K562 (cell line): ENCODE measurements around the gene CACTIN. TPM values are rescaled to one million over a fixed set of nuclear protein-coding genes. Genes with fewer than 3 reads are reported as not detected.

Experiments
- CC2D1A ChIP-seq: fragments of 450-650 bp; IDR thresholded peaks from 2 replicates; pipeline ENCODE4 v1.6.1; 2017; ENCODE audit warnings: mild to moderate bottlenecking
- CGGBP1 ChIP-seq: fragments of 250-450 bp; sonication (Bioruptor Pico); IDR thresholded peaks from 2 replicates; pipeline ENCODE4 v1.9.0; 2021; ENCODE audit warnings: mild to moderate bottlenecking
- EP400 ChIP-seq: fragments of 450-650 bp; IDR thresholded peaks from 2 replicates; pipeline ENCODE4 v1.6.1; 2017; ENCODE audit warnings: antibody characterized with exemption, mild to moderate bottlenecking, moderate library complexity
- FIP1L1 ChIP-seq: fragments of 200-400 bp; formaldehyde crosslinking; IDR thresholded peaks from 2 replicates; pipeline ENCODE4 v1.6.1; 2018; ENCODE audit warnings: mild to moderate bottlenecking, low read depth, low read length; ENCODE audit not compliant: poor library complexity, severe bottlenecking
- FOXK2 ChIP-seq, 2 experiments: fragments of 450-650 bp; IDR thresholded peaks in 1 of 2; conservative IDR thresholded peaks in 1 of 2; 2 replicates each; pipeline ENCODE4 v1.6.1; 2016; ENCODE audit warnings: low read depth in 2 of 2, mild to moderate bottlenecking in 1 of 2
- GTF2F1 ChIP-seq: IDR thresholded peaks from 2 replicates; pipeline ENCODE4 v1.6.1; 2011; ENCODE audit warnings: low read depth, low read length, improper control_type of control experiment
- MYBL2 ChIP-seq, 2 experiments: fragments of 450-650 bp in 1 of 2; sonication (generic) in 1 of 2; formaldehyde crosslinking in 1 of 2; IDR thresholded peaks; 2 replicates each; pipeline versions ENCODE4 v1.6.1 to v1.8.1; 2017 to 2022; ENCODE audit warnings: borderline replicate concordance in 1 of 2, inconsistent platforms in 1 of 2, low read depth in 1 of 2, mild to moderate bottlenecking in 1 of 2, missing genetic modification reagents in 1 of 2, moderate library complexity in 1 of 2
- NEUROD1 ChIP-seq: fragments of 150-350 bp; IDR thresholded peaks from 2 replicates; pipeline ENCODE4 v1.6.1; 2014; ENCODE audit warnings: borderline replicate concordance, low read length, low read depth; ENCODE audit not compliant: partially characterized antibody
- POLR2B ChIP-seq: fragments of 450-650 bp; IDR thresholded peaks from 2 replicates; pipeline ENCODE4 v1.6.1; 2018; ENCODE audit warnings: low read depth; ENCODE audit not compliant: partially characterized antibody
- RBM25 ChIP-seq: fragments of 200-400 bp; formaldehyde crosslinking; IDR thresholded peaks from 2 replicates; pipeline ENCODE4 v1.6.1; 2018; ENCODE audit warnings: low read length, low read depth, moderate library complexity; ENCODE audit not compliant: severe bottlenecking
- RNF2 ChIP-seq: sonication (generic); IDR thresholded peaks from 2 replicates; pipeline ENCODE4 v1.6.1; 2016
- SIN3A ChIP-seq, 2 experiments: fragments of 150-350 bp in 1 of 2; IDR thresholded peaks; 2 replicates each; pipeline ENCODE4 v1.6.1; 2011 to 2016; ENCODE audit warnings: borderline replicate concordance in 2 of 2, low read depth in 2 of 2, low read length in 2 of 2, mild to moderate bottlenecking in 2 of 2, moderate library complexity in 2 of 2; ENCODE audit not compliant: control insufficient read depth in 1 of 2
- SIX5 ChIP-seq, 2 experiments: IDR thresholded peaks; 2 replicates each; pipeline ENCODE4 v1.6.1; 2011; ENCODE audit warnings: low read length in 2 of 2, borderline replicate concordance in 1 of 2, low read depth in 1 of 2, mild to moderate bottlenecking in 1 of 2, moderate library complexity in 1 of 2; ENCODE audit not compliant: insufficient read depth in 1 of 2
- SPI1 ChIP-seq: IDR thresholded peaks from 2 replicates; pipeline ENCODE4 v1.6.1; 2011; ENCODE audit warnings: low read depth, low read length, control low read depth, borderline replicate concordance
- TCF15 ChIP-seq: fragments of 250-450 bp; sonication (Bioruptor Pico); IDR thresholded peaks from 2 replicates; pipeline ENCODE4 v1.8.0; 2022; ENCODE audit warnings: moderate library complexity, mild to moderate bottlenecking, inconsistent platforms
- ZBED1 ChIP-seq: IDR thresholded peaks from 2 replicates; pipeline ENCODE4 v1.6.1; 2014
- ZBTB1 ChIP-seq: sonication (generic); formaldehyde crosslinking; IDR thresholded peaks from 2 replicates; pipeline ENCODE4 v1.8.1; 2023; ENCODE audit warnings: missing genetic modification reagents, low read depth, mild to moderate bottlenecking, borderline replicate concordance
- ZC3H4 ChIP-seq: sonication (generic); formaldehyde crosslinking; IDR thresholded peaks from 2 replicates; pipeline ENCODE4 v1.9.0; 2021; ENCODE audit warnings: missing genetic modification reagents, borderline replicate concordance
- ZNF282 ChIP-seq: sonication (generic); formaldehyde crosslinking; IDR thresholded peaks from 2 replicates; pipeline ENCODE4 v1.8.1; 2023; ENCODE audit warnings: missing genetic modification reagents
- ZNF384 ChIP-seq: IDR thresholded peaks from 2 replicates; pipeline ENCODE4 v1.6.1; 2012; ENCODE audit warnings: low read depth, low read length, improper control_type of control experiment
- ZNF436 ChIP-seq: fragments of 250-450, 450-650 bp; sonication (Bioruptor Pico); formaldehyde crosslinking; IDR thresholded peaks from 2 replicates; pipeline ENCODE4 v1.7.0; 2020; ENCODE audit warnings: mild to moderate bottlenecking
- ZNF444 ChIP-seq: fragments of 250-450 bp; sonication (Bioruptor Pico); IDR thresholded peaks from 2 replicates; pipeline ENCODE4 v1.4.0; 2020; ENCODE audit warnings: mild to moderate bottlenecking, moderate library complexity
- ZNF764 ChIP-seq: fragments of 250-450 bp; sonication (Bioruptor Pico); IDR thresholded peaks from 2 replicates; pipeline ENCODE4 v1.4.0; 2020; ENCODE audit warnings: low read depth, mild to moderate bottlenecking, moderate library complexity
- ZNF778 ChIP-seq: fragments of 450-650 bp; formaldehyde crosslinking; IDR thresholded peaks from 2 replicates; pipeline ENCODE4 v1.4.0; 2020; ENCODE audit warnings: mild to moderate bottlenecking, moderate library complexity
- ZNF830 ChIP-seq: fragments of 250-450 bp; sonication (Bioruptor Pico); IDR thresholded peaks from 2 replicates; pipeline ENCODE4 v1.5.0; 2021; ENCODE audit warnings: mild to moderate bottlenecking
- polyA plus RNA-seq, 8 experiments: library from polyadenylated mRNA; depleted of rRNA in 4 of 8; stranded (reverse) in 5 of 8; unstranded in 3 of 8; fragments of >200 nt; fragmentation: Nextera tagmentation in 2 of 8; fragmentation: Illumina TruSeq in 1 of 8; extraction: Ambion mirVana in 2 of 8; extraction: Trizol in 1 of 8; gene quantifications; 2 replicates each; pipeline versions ENCODE4 v1.2.1 to v1.2.3, GENCODE V29; 2011 to 2014; ENCODE audit warnings: inconsistent platforms in 1 of 8, missing spikeins in 1 of 8
- total RNA-seq, 7 experiments: library from RNA; depleted of rRNA in 6 of 7; stranded (reverse); fragments of >200 nt in 6 of 7; fragmentation: Illumina TruSeq in 2 of 7; extraction: Trizol in 2 of 7; gene quantifications; 2 replicates each; pipeline versions ENCODE4 v1.2.1 to v1.2.3, GENCODE V29; 2011 to 2021; ENCODE audit warnings: low replicate concordance in 1 of 7
- TF ChIP-seq, protein P1 (sequence below): fragments of 450-650 bp; IDR thresholded peaks from 2 replicates; pipeline ENCODE4 v1.6.1; 2016; ENCODE audit warnings: borderline replicate concordance

CACTIN gene
- total and polyA plus RNA-seq, 9 of the 15 experiments (the other 6 are each of a cell fraction or from before 2014, with no cell fraction given) = 0.15 to 49.2 (median 15.0) TPM

DNA sequence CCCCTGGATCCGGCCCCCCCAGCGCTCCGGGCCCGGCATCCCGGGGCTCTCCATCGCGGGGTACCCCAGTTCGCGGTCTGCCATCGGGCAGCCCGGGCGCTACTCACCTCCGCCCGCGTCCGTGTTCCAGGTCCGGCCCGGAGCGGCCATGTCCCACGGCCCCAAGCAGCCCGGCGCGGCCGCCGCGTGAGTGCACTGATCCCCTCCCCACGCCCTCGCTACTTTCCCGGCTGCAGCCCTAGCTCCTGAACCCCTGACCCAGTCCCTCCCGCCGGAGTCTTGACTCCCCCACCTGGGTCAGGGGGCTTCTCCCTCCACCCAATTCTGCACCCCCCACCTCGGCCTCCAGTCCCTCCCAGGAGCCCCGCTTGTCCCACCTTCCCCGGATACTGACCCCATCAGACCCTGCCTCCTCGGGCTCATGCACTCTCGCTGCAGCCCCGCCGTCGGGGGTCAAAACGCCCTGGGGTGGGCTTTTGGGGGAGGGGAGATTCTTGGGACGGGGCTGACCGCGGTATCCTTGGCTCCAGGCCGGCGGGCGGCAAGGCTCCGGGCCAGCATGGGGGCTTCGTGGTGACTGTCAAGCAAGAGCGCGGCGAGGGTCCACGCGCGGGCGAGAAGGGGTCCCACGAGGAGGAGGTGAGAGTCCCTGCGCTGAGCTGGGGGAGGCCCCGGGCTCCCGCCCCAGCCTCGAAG lies 53.3 kb downstream of the CACTIN start (continued):
- no peak for TF ChIP-seq NEUROD1
- no peak for TF ChIP-seq ZNF282 (CRISPR knock-in tag)
- TF ChIP-seq ZNF778 (CRISPR knock-in tag) = no peak
- TF ChIP-seq SPI1 = no peak
- peak; percentile 60; the same call in 1 of the 2 replicates for TF ChIP-seq EP400
- TF ChIP-seq GTF2F1 = no peak
- no peak for TF ChIP-seq TCF15 (CRISPR knock-in tag)
- no peak for TF ChIP-seq ZBTB1
- TF ChIP-seq ZNF384 = no peak
- peak; percentile 59 to 64; a peak in 2 of 4 replicates for TF ChIP-seq SIN3A (IDR thresholded peaks at IDR 0.05; ENCODE audit: borderline replicate concordance in 2 of 2, control insufficient read depth in 1 of 2, low read depth in 2 of 2, low read length in 2 of 2)
- TF ChIP-seq ZNF764 (CRISPR knock-in tag) = no peak
- TF ChIP-seq RNF2 = no peak
- peak; percentile 47 for TF ChIP-seq FIP1L1
- no peak for TF ChIP-seq CGGBP1
- no peak for TF ChIP-seq ZBED1
- peak; percentile 31 for TF ChIP-seq POLR2B
- TF ChIP-seq FOXK2 (conservative IDR thresholded peaks at IDR 0.05 in 1 of 2, IDR thresholded peaks at IDR 0.05 in 1 of 2; ENCODE audit: low read depth in 2 of 2) = no peak
- no peak for TF ChIP-seq ZNF830 (CRISPR knock-in tag)
- TF ChIP-seq ZNF444 (CRISPR knock-in tag) = no peak
- TF ChIP-seq, protein P1, sequence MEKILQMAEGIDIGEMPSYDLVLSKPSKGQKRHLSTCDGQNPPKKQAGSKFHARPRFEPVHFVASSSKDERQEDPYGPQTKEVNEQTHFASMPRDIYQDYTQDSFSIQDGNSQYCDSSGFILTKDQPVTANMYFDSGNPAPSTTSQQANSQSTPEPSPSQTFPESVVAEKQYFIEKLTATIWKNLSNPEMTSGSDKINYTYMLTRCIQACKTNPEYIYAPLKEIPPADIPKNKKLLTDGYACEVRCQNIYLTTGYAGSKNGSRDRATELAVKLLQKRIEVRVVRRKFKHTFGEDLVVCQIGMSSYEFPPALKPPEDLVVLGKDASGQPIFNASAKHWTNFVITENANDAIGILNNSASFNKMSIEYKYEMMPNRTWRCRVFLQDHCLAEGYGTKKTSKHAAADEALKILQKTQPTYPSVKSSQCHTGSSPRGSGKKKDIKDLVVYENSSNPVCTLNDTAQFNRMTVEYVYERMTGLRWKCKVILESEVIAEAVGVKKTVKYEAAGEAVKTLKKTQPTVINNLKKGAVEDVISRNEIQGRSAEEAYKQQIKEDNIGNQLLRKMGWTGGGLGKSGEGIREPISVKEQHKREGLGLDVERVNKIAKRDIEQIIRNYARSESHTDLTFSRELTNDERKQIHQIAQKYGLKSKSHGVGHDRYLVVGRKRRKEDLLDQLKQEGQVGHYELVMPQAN = 0 out of 2 replicates have a peak, but pooled peaks have one; percentile 50
- TF ChIP-seq SIX5 (IDR thresholded peaks at IDR 0.05; ENCODE audit: borderline replicate concordance in 1 of 2, insufficient read depth in 1 of 2, low read depth in 1 of 2, low read length in 2 of 2) = no peak
- TF ChIP-seq ZC3H4 (CRISPR knock-in tag) = 0 out of 2 replicates have a peak, but pooled peaks have one; percentile 31
- peak; percentile 42 for TF ChIP-seq RBM25
- no peak for TF ChIP-seq ZNF436 (CRISPR knock-in tag)
- TF ChIP-seq MYBL2 (IDR thresholded peaks at IDR 0.05; ENCODE audit: low read depth) = no peak
- no peak for TF ChIP-seq MYBL2 (CRISPR knock-in tag; IDR thresholded peaks at IDR 0.05; ENCODE audit: borderline replicate concordance)
- TF ChIP-seq CC2D1A = no peak
